GM19023 (cell line): ENCODE measurements around the gene GPR146.
A peak's percentile ranks its signal among the peaks of the same experiment; 100 is the strongest.
"Not testable (repeated sequence)": the region's sequence is repeated elsewhere in the genome, so short reads cannot be mapped to it uniquely, and the experiment has no call there.

Experiments used
- ATAC-seq: cut with Tn5 transposase; IDR thresholded peaks from one replicate; pipeline ENCODE4 v1.9.1; 2021; ENCODE audit warnings: mild to moderate bottlenecking, moderate library complexity; ENCODE audit not compliant: unreplicated experiment

Gene GPR146

DNA sequence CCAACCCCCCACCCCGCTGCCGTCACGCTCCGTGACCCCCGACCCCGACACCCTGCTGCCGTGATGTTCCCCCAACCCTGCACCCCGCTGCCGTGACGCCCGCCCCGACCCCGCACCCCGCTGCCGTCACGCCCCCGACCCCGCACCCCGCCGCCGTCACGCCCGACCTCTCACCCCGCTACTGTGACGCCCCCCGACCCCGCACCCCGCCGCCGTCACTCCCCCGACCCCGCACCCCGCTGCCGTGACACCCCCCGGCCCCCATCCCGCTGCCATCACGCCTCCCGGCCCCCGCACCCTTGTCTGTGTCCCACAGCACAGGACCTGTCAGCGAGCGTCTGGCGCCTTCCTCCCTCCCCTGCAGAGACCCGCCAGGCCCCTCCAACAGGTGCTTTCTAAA lies 29.7 kb downstream of the GPR146 start:
- ATAC-seq = not testable (repeated sequence)

- no peak for ATAC-seq
Measured at GRCh38 chr7:1074593-1075431, 30.5 kb downstream of the GPR146 start.

DNA sequence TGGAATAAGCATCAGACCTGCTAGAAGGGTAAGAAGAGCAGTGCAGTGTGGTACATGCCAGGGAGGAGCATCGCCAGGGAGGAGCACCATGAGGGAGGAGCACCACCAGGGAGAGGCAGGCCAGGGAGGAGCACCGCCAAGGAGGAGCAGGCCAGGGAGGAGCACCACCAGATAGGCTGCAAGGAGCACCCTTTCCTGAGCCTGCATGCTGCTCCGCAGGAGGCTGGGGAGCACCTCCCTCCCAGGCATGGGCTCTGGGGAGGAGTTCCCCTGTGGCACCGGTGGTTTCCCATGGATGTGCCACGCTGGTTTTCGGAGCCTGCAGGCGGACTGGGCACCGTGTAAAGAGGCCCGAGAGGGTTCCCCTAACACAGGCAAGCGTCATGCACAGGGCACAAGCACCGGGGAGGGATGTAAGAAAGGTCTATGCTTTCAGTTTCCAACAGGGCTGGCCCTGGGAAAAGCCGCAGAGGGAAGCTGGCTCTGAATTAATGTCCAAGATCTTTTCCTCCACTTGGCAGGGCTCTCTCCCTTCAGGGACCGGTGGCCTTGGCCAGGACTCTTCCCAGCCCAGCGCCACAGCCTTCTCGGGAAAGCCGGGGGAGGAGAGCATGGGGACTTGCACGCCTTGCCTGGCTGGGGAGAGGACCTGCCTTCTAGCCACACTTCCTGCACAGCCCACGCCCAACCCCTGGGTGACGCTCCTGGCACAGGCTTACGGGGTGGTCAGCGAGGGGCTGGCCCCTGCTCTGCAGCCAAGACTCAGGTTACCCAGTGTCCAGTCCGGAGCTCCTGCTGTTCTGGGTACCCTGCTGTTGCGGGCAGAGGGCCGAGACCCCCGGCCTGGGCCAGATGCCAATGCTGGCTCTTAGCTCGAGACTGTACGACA lies 32.1 kb downstream of the GPR146 start:
- ATAC-seq = no peak

- ATAC-seq = no peak
Measured at GRCh38 chr7:1078519-1078918, 34.2 kb downstream of the GPR146 start.

DNA sequence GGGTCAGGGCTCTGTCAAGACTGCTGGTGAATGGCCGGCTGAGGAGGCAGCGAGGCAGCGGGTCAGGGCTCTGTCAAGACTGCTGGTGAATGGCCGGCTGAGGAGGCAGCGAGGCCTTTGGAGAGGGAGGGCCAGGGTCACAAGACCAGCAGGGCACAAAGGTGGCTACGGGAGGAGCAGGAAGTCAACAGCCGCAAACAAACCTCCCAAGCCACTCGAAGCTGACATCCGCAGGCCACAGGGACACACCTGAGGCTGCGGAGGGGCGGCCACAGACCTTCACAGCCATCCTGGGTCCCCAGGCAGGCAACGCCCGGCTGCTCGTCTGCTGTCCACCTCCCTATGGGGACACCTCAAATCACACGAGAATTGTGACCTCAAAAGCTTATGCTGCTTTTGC lies 34.6 kb downstream of the GPR146 start:
- ATAC-seq = no peak

GRCh38 chr7:1079546-1079945 lies 35.2 kb downstream of the GPR146 start:
- ATAC-seq = no peak

DNA sequence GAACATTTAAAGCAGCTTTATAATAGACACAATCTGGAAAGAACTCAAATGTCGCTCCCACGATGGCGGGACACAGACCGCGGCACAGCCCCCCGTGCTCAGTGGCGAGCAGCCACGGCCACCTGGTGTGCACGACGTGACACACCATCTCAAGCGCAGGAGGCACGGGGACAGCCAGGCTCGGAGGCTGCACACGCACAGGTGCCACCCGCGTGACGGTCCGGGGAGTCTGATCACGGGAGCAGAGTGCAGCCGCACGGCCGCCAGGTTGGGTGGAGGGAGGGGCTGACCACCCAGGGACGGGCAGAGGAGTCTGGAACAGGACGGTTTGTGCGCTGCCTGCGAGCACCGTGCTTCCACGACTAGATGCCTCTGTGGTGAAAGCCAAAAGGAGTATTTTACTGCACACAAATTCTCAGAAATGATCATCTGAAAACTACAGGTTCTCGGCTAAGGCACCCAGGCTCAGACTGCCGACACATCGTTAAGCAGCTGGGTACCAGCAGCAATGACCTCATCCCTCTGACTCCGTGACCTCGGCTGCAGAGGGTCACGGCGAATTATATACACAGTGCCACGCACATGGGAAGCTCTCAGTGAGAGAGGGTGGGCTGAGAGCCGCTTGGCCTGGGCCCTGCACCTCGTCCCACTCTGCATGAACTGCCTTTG lies 36.0 kb downstream of the GPR146 start:
- no peak for ATAC-seq

GRCh38 chr7:1080921-1081255 lies 36.5 kb downstream of the GPR146 start:
- ATAC-seq = no peak

DNA sequence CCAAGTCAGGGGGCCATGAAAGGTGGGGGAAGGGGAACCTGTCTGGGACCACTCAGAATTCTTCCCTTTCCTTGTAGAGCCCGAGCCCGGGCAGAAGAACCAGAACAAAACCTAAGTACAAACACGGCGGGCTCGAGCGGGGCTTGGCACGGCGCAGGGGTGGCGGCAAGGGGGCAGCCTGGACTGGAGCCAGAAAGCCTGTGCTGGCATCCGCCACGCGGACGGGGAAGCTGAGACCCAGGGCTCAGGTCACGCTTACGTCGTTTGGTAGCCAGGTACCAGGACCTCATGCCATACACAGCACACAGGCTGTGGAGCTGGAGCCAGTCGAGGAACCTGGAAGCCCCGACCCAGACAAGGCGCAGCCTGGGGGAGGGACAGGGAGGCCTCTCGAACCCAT lies 37.0 kb downstream of the GPR146 start:
- no peak for ATAC-seq

GRCh38 chr7:1081931-1082401 lies 37.6 kb downstream of the GPR146 start:
- no peak for ATAC-seq

- no peak for ATAC-seq
Measured at GRCh38 chr7:1083729-1084657, 39.6 kb downstream of the GPR146 start.

GRCh38 chr7:1085266-1085665 lies 40.9 kb downstream of the GPR146 start:
- no peak for ATAC-seq

DNA sequence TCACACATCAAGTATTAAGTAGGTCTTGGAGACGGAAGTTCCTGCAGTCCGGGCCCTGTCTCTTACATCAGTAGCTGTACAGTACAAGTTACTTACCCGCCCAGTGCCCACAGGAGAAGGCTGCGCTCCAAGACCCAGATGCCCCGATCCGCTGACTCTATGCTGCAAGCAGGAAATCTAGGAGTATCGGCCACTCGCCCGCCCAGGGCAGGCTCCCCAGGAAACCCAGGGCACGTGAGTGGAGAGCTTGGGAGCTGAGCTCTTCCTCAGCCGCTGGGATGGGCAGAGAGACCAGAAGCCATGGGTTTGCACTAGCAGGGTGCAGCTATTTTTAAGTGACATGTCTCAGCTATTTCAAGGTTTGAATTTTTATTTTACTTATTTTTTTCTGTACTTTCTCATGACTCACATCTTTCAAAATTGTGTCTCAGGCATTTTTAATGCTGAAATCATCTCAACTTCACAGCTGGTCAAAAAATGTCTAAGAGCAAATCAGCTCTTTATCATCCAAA lies 41.6 kb downstream of the GPR146 start:
- ATAC-seq = no peak

DNA sequence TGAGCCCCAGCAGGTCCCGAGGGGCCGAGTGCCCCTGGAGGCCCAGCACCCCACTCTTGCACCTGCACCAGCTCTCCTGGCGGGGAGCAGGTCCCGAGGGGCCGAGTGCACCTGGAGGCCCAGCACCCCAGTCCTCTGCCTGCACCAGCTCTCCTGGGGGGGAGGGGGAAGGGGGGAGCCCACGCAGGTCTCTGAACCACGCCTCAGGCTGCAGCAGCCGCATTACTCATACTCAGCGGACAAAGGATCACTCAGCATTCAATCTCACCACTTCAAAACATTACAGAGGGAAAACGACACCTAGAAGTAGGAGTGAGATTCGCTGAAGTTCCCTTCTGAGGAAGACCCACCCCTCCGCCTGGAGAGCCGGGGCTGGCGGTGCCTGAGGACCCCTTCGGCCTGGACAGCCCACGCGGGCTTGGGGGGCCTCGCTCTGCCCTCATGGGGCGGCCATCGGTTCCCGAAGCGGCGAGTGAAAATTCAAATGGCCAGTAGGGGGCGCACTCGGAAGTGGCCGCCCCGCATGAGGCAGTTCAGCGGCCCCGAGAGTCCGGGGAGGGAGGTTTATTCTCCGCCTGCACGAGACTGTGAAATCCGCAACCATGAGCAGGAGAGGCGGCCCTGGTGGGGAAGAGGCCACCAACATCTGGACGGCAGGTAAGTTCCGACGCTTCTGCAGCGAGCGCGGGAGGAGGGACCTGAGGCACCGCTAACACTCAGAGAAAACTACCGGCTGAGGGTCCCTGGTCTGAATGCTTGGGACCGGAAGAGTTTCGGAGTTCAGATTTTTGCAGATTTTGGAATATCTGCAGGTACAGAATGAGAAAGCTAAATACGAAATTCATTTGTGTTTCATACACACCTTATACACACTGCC lies 42.5 kb downstream of the GPR146 start:
- peak; percentile 78 for ATAC-seq

- ATAC-seq = no peak
Measured at GRCh38 chr7:1087465-1087814, 43.1 kb downstream of the GPR146 start.

GRCh38 chr7:1087952-1088920 lies 43.9 kb downstream of the GPR146 start, which contains the start of gene GPER1:
Gene GPER1 (plus strand): TSS chr7:1088113. CDS start chr7:1091729, 3,616 bp downstream.
- ATAC-seq = no peak

- no peak for ATAC-seq
Measured at GRCh38 chr7:1090236-1090635, 45.9 kb downstream of the GPR146 start.
